Prostate gland (tissue), 2 donors: ENCODE measurements around the gene CALML3. TPM values are rescaled to one million over a fixed set of nuclear protein-coding genes. Genes with fewer than 3 reads are reported as not detected.

Source experiments
- DNase-seq: peaks from one replicate; pipeline ENCODE4 v3.0.0-alpha.2; 2019; ENCODE audit warnings: low spot score
- H3K27ac ChIP-seq, 2 donors: fragments of 200-600 bp; sonication (generic); 2 replicates each; pipeline ENCODE4 v1.5.1; 2017 to 2019
- H3K27me3 ChIP-seq: fragments of 200-600 bp; sonication (generic); replicated peaks from 2 replicates; pipeline ENCODE4 v1.5.1; 2019; ENCODE audit not compliant: insufficient read depth
- H3K36me3 ChIP-seq, 2 donors: fragments of 200-600 bp; sonication (generic); 1 replicate in 1 of 2; 2 replicates in 1 of 2; pipeline versions ENCODE4 v1.5.1 to v1.8.1; 2017 to 2019
- H3K4me1 ChIP-seq: fragments of 200-600 bp; sonication (generic); replicated peaks from 2 replicates; pipeline ENCODE4 v1.5.1; 2019
- H3K4me3 ChIP-seq, 2 donors: fragments of 200-600 bp; sonication (generic); 2 replicates each; pipeline ENCODE4 v1.5.1; 2017 to 2019
- H3K9me3 ChIP-seq: fragments of 200-600 bp; sonication (generic); 2 replicates; pipeline ENCODE4 v1.5.1; 2017
- CTCF ChIP-seq, 4 experiments: fragments of 200-600 bp in 2 of 4; fragments of 450-650 bp in 2 of 4; sonication (generic) in 2 of 4; IDR thresholded peaks; 1 replicate in 3 of 4; 2 replicates in 1 of 4; pipeline ENCODE4 v1.5.1; 2016 to 2019; ENCODE audit warnings: antibody characterized with exemption in 4 of 4, mild to moderate bottlenecking in 2 of 4, moderate library complexity in 2 of 4
- POLR2A ChIP-seq: fragments of 450-650 bp; IDR thresholded peaks from one replicate; pipeline ENCODE4 v1.6.1; 2016; ENCODE audit warnings: antibody characterized with exemption, mild to moderate bottlenecking
- POLR2AphosphoS5 ChIP-seq: sonication (generic); formaldehyde crosslinking; IDR thresholded peaks from one replicate; pipeline ENCODE4 v1.6.1; 2017; ENCODE audit warnings: antibody characterized with exemption
- WGBS: methylation state at CpG from one replicate; pipeline ENCODE4 v1.1.5; 2018; 5-methylcytosine and 5-hydroxymethylcytosine counted together
- intact Hi-C: fragments of 100-400 bp; cut with DNase I; formaldehyde crosslinking; loops from one replicate; pipeline ENCODE4 v1.14.2; 2022
- total RNA-seq, 2 donors: library from RNA; depleted of rRNA; stranded (reverse); fragments of >200 nt; gene quantifications; one replicate each; pipeline ENCODE4 v1.1.0, GENCODE V29; 2016

CALML3 gene
- total RNA-seq, 2 donors from 2014 or later: 1.6 to 8.0 TPM

GRCh38 chr10:5531558-5532306 lies 7.0 kb downstream of the CALML3 start:
- Histone ChIP-seq H3K27ac (no peak overlapping the region), H3K4me3 (no peak overlapping the region), H3K4me1 (no peaks in the 10 kb centered on the region), H3K27me3 (no peaks in the 10 kb centered on the region), H3K9me3 (no peaks in the 10 kb centered on the region), H3K36me3 (no peaks in the 10 kb centered on the region)
- TF ChIP-seq POLR2A: no peak
- no peak for TF ChIP-seq POLR2AphosphoS5
- no peak for TF ChIP-seq CTCF (IDR thresholded peaks at IDR 0.05)
- intact Hi-C loops: loop anchor here (5.0 to 10.0 kb wide), 2 partner anchors 84 to 283 kb away; partner anchors contain the start of gene GDI2
- WGBS: 90% methylated on average over 10 of the region's 10 CpGs
- no peak for DNase-seq

- H3K4me1 ChIP-seq: no peaks in the 10 kb centered on the region
- H3K27ac ChIP-seq: no peak overlapping the region
- TF ChIP-seq POLR2A (no peak), POLR2AphosphoS5 (no peak), CTCF (IDR thresholded peaks at IDR 0.05) (no peak)
Observed at GRCh38 chr10:5532307-5532605, 7.5 kb downstream of the CALML3 start.

GRCh38 chr10:5532618-5533097 lies 7.9 kb downstream of the CALML3 start:
- TF ChIP-seq POLR2AphosphoS5 (no peak), CTCF (IDR thresholded peaks at IDR 0.05) (no peak), POLR2A (no peak)
- H3K27ac ChIP-seq: no peak overlapping the region
- H3K27me3 ChIP-seq: no peaks in the 10 kb centered on the region
- no peaks in the 10 kb centered on the region for H3K9me3 ChIP-seq
- 86% methylated on average over 6 of the region's 6 CpGs for WGBS
- DNase-seq: no peak
- H3K4me1 ChIP-seq: no peaks in the 10 kb centered on the region
- no peaks in the 10 kb centered on the region for H3K36me3 ChIP-seq
- intact Hi-C loops: loop anchor here (5.0 to 10.0 kb wide), 2 partner anchors 85 to 282 kb away; partner anchors contain the start of gene GDI2
- H3K4me3 ChIP-seq: no peak overlapping the region

More at GRCh38 chr10:5532307-5532605, 7.5 kb downstream of the CALML3 start:
- Histone ChIP-seq H3K9me3 (no peaks in the 10 kb centered on the region), H3K36me3 (no peaks in the 10 kb centered on the region), H3K4me3 (no peak overlapping the region), H3K27me3 (no peaks in the 10 kb centered on the region)
- intact Hi-C loops: loop anchor here (5.0 to 10.0 kb wide), 2 partner anchors 85 to 283 kb away; partner anchors contain the start of gene GDI2
- 97% methylated on average over 10 of the region's 10 CpGs for WGBS
- DNase-seq: no peak

- 78% methylated on average over 21 of the region's 21 CpGs for WGBS
- Histone ChIP-seq H3K27ac (no peak overlapping the region), H3K4me1 (no peaks in the 10 kb centered on the region), H3K27me3 (no peaks in the 10 kb centered on the region), H3K36me3 (no peaks in the 10 kb centered on the region), H3K4me3 (no peak overlapping the region), H3K9me3 (no peaks in the 10 kb centered on the region)
- no peak for DNase-seq
- intact Hi-C loops: loop anchor here (5.0 to 10.0 kb wide), 2 partner anchors 86 to 282 kb away; partner anchors contain the start of gene GDI2
- TF ChIP-seq POLR2A (no peak), CTCF (IDR thresholded peaks at IDR 0.05) (no peak), POLR2AphosphoS5 (no peak)
Observed at GRCh38 chr10:5533098-5533731, 8.5 kb downstream of the CALML3 start.
